Measurements from ENCODE around the gene RASA3.

Gene RASA3

GRCh38 chr13:113968463-113969310 is 163.7 kb downstream of the RASA3 start:
- Histone ChIP-seq H3K4me3 (ENCODE audit: low read depth in 1 of 2, low read length in 1 of 2) (no peak overlapping the region), H3K27me3 (no peaks in the 10 kb centered on the region), H3K9me3 (no peaks in the 10 kb centered on the region), H3K36me3 (peaks cover 8% of the 10 kb centered on the region), H3K4me1 (ENCODE audit: control insufficient read depth in 1 of 2, insufficient read depth in 1 of 2, low read depth in 1 of 2, low read length in 1 of 2) (no peaks in the 10 kb centered on the region), H3K27ac (no peak overlapping the region)
- TF ChIP-seq CTCF (IDR thresholded peaks at IDR 0.05): no peak

- Histone ChIP-seq H3K36me3 (no peaks in the 10 kb centered on the region), H3K4me3 (ENCODE audit: low read depth in 1 of 2, low read length in 1 of 2) (no peak overlapping the region), H3K4me1 (ENCODE audit: control insufficient read depth in 1 of 2, insufficient read depth in 1 of 2, low read depth in 1 of 2, low read length in 1 of 2) (no peaks in the 10 kb centered on the region), H3K27ac (no peak overlapping the region), H3K27me3 (no peaks in the 10 kb centered on the region), H3K9me3 (no peaks in the 10 kb centered on the region)
- no peak for TF ChIP-seq CTCF (IDR thresholded peaks at IDR 0.05)
Measured at GRCh38 chr13:113967729-113968462, 164.5 kb downstream of the RASA3 start.

GRCh38 chr13:113967206-113967720 is 165.2 kb downstream of the RASA3 start:
- Histone ChIP-seq H3K9me3 (no peaks in the 10 kb centered on the region), H3K27ac (no peak overlapping the region), H3K27me3 (no peaks in the 10 kb centered on the region), H3K4me1 (ENCODE audit: control insufficient read depth in 1 of 2, insufficient read depth in 1 of 2, low read depth in 1 of 2, low read length in 1 of 2) (no peaks in the 10 kb centered on the region), H3K36me3 (no peaks in the 10 kb centered on the region), H3K4me3 (ENCODE audit: low read depth in 1 of 2, low read length in 1 of 2) (no peak overlapping the region)
- TF ChIP-seq CTCF (IDR thresholded peaks at IDR 0.05): no peak

- no peak overlapping the region for H3K4me3 ChIP-seq (ENCODE audit: low read depth in 1 of 2, low read length in 1 of 2)
- no peak for TF ChIP-seq CTCF (IDR thresholded peaks at IDR 0.05)
- no peak overlapping the region for H3K27ac ChIP-seq
- no peaks in the 10 kb centered on the region for H3K27me3 ChIP-seq
- no peaks in the 10 kb centered on the region for H3K36me3 ChIP-seq
- H3K4me1 ChIP-seq (ENCODE audit: control insufficient read depth in 1 of 2, insufficient read depth in 1 of 2, low read depth in 1 of 2, low read length in 1 of 2): no peaks in the 10 kb centered on the region
- H3K9me3 ChIP-seq: no peaks in the 10 kb centered on the region
Measured at GRCh38 chr13:113965968-113966884, 166.2 kb downstream of the RASA3 start.

GRCh38 chr13:113965383-113965874 is 167.0 kb downstream of the RASA3 start:
- H3K4me1 ChIP-seq (ENCODE audit: control insufficient read depth in 1 of 2, insufficient read depth in 1 of 2, low read depth in 1 of 2, low read length in 1 of 2): no peaks in the 10 kb centered on the region
- no peak overlapping the region for H3K27ac ChIP-seq
- no peak for TF ChIP-seq CTCF (IDR thresholded peaks at IDR 0.05)
- no peaks in the 10 kb centered on the region for H3K36me3 ChIP-seq
- no peaks in the 10 kb centered on the region for H3K27me3 ChIP-seq
- H3K9me3 ChIP-seq: no peaks in the 10 kb centered on the region
- H3K4me3 ChIP-seq (ENCODE audit: low read depth in 1 of 2, low read length in 1 of 2): no peak overlapping the region
